Activated T-helper 1 cell treated with Interleukin-2 at 50 U/mL for 16 hours (primary cell): Measurements from ENCODE around the gene HDAC5.
"Not testable (repeated sequence)": the region's sequence is repeated elsewhere in the genome, so short reads cannot be mapped to it uniquely, and the experiment has no call there.

Source experiments
- DNase-seq: peaks from one replicate; pipeline ENCODE4 v3.0.0-alpha.2; 2020; ENCODE audit warnings: low read depth

The HDAC5 gene

DNA sequence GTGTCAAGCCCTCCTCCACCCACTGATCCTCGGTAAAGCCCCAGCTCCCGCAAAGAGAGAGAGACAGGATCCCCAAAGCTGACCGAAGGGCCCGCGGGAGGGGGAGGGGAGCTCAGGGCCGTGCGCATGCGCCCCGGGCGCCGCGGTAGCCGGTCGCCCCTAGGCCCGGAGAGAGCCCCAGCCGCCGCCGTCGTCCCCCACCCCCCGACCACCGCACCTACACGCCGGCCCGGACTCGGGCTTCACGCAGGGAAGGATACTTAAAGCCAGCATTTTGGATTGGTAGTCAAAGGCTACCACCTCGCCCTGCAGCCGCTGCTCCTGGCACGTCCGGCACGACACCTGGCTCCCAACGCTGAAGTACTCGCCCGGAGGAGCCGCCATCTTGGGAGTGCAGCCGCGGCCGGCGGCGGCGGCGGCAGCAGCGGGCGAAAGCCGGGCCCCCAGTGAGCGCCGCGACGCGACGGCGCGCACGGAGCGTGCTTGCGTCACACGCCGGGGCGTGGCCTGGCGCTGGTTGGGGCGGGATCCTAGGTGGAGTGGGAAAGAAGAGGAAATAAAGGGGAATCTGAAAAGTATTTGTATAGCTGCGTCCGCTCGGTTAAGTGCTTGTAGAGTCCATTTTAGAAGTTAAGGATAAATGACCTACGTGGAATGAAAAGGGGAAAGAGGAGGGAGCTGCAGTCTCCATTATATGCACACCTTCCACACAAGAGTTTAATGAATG lies 57.1 kb downstream of the HDAC5 start, which contains the start of gene LSM12:
LSM12 (minus strand) TSS at position 468 of the 727 bp plus-strand sequence; CDS start at position 384, 84 bp downstream.
- peak; percentile 89 for DNase-seq

DNA sequence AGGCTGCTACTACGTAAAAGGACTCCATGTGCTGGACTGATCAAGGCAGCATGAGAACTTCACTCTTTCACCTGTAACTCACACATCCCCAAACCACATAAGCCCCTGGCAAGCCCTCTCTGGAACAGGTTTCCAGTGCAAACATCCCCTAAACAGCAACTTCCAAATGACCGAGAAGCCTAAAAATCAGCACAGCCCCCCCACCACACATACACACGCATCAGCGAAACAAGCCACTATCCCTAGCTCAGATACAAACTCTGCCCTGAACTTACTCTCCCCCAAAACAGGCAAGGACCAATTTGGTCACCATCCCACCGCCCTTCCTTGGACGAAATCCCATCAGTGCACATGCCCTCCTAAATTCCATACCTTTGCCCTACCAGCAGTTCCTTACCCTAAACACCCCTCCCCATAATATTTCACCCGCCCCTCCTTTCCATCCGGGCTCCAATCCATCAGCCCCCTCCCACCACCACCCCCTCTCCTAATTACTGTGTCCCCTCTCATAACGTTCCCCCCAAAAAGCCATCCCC lies 57.7 kb downstream of the HDAC5 start:
- no peak for DNase-seq

- no peak for DNase-seq
Measured at GRCh38 chr17:44063704-44064639, 59.5 kb downstream of the HDAC5 start.

- no peak for DNase-seq
Measured at GRCh38 chr17:44062871-44063270, 60.6 kb downstream of the HDAC5 start.

GRCh38 chr17:44061446-44061845 lies 62.0 kb downstream of the HDAC5 start:
- no peak for DNase-seq

DNA sequence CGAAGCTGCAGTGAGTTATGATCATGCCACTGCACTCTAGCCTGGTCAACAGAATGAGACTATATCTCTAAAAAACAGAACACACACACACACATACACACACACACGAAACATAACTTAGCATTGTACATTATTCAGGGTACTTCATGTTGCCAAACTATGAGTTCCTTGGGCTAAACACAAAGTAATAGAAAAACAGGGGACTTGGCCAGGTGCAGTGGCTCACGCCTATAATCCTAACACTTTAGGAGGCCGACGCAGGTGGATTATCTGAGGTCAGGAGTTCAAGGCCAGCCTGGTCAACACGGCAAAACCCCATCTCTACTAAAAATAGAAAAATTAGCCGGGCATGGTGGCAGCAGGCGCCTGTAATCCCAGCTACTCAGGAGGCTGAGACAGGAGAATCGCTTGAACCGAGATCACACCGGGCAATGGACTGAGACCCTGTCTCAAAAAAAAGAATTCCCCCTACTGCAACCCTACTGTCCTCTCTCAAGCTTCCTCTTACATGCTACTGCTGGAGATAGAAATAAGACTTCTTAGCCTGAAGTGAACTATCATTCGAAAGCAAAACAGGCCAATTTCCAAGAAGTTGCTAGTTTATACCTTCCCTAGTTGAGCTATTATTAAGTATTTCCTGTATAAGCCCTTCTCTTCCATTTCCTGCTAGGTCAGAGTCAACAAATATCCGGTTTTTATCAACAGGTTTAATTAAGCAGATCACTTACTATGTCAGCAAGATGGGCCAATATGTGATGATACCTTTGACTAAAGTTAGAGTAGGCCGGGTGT lies 64.1 kb downstream of the HDAC5 start:
- no peak for DNase-seq

- DNase-seq = no peak
Measured at GRCh38 chr17:44053125-44053872, 70.1 kb downstream of the HDAC5 start.

GRCh38 chr17:44049294-44050060 lies 74.0 kb downstream of the HDAC5 start:
- no peak for DNase-seq

- not testable (repeated sequence) for DNase-seq
Measured at GRCh38 chr17:44046893-44047292, 76.5 kb downstream of the HDAC5 start.

GRCh38 chr17:44045486-44045885 lies 78.0 kb downstream of the HDAC5 start:
- DNase-seq = no peak

DNA sequence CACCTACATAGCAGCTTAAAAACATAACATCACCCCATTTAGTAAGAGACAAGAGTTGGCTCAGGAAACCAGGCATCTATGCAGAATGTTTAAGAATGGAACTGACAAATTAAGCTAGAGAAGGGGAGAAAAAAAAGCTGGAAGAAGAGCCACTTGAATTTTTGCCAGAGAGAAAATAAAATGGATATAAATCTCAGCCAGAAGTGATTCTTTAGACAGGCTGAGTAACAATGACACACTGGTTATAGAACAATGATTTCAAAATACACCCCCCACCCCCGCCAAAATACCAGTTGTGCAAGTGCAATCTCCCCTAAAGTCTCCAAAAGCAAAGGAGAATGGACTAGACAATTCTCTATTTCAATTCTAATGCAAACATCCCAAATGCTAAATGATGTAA lies 79.4 kb downstream of the HDAC5 start:
- no peak for DNase-seq

- DNase-seq = no peak
Measured at GRCh38 chr17:44043272-44043696, 80.2 kb downstream of the HDAC5 start.

DNA sequence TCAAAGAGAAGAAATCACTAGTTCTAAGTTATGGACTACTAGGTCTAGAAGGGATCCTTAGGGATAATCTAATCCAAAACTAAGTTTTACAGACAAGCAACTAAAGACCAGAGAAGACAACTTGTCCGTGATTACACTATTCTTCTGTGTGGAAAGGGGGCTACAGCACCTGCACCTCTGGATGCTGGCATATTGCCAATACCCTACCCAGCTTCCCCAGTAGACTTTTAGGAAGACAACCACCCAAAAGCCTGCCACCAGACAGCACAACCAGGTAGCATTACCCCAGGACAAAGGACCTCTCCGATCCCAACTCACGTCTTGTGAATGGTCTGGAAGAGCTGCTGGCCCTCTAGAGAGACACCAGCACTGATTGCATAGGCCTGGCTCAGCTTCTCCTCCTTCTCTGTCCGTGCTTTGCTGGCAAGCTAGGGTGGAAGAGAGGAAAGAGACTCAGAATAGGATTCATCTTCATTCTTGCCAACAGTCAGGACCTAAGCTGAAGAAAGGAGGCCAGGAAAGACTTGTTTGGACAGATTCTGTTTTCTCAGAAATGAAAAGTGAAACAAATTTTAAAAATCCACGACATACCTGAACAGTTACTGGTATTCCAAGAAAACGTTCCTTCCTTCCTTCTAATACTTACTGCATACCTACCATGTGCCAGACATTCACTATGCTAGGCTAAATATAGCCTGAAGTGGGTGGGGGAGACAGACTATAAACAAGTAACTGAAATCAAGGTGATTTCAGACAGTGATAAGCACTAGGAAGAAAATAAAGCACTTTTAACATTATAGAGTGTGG lies 83.4 kb downstream of the HDAC5 start:
- DNase-seq = no peak

GRCh38 chr17:44038604-44039011 lies 84.8 kb downstream of the HDAC5 start:
- DNase-seq = no peak

DNA sequence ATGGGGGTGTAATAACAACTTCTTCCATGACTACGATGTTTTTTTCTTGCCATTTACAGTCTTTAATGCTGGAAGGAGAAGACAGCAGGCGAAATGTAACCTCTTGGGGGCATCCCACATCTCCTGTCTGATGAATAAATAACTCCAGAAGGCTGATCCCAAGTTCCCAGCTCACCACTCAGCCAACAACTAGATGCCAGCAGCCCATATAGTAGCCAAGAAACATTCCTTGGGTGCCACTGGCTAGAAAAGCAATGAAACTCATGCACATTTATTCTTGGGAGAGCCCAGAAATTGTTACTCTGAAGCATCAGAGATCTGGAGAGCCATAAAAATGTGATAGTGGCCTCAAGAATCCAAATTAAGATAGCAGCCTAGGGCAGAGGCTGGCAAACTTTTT lies 86.0 kb downstream of the HDAC5 start:
- no peak for DNase-seq

GRCh38 chr17:44034688-44035087 lies 88.8 kb downstream of the HDAC5 start:
- not testable (repeated sequence) for DNase-seq

GRCh38 chr17:44033861-44034408 lies 89.5 kb downstream of the HDAC5 start:
- no peak for DNase-seq

DNA sequence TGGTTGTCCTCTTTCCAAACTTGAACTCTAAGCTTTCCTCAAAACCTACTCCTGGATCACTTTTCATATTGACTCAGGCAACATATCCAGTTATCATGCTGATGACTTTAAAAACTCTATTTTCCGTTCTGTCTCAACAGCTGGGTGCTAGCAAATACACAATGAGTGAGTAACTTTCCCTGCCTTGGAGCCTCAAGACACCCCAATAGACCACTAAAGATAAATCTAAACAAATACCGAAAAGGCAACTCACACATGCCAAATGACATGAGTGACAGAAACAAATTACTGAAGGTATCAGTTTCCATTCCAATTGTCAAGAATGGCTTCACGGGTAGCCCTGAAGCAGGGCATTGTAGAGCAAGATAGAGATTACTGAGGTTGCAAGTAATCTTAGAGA lies 93.0 kb downstream of the HDAC5 start:
- DNase-seq = no peak

GRCh38 chr17:44029736-44030135 lies 93.7 kb downstream of the HDAC5 start:
- no peak for DNase-seq
